GM12865 (cell line): Measurements from ENCODE around the gene XXYLT1.
"Not testable (repeated sequence)": the region's sequence is repeated elsewhere in the genome, so short reads cannot be mapped to it uniquely, and the experiment has no call there.

Experiments used
- DNase-seq: peaks from one replicate; pipeline ENCODE4 v3.0.0; 2010; ENCODE audit warnings: low read depth
- H3K4me3 ChIP-seq: 2 replicates; pipeline ENCODE4 v1.5.1; 2011; ENCODE audit warnings: mild to moderate bottlenecking, low read depth, low read length, control low read depth
- TF ChIP-seq, protein P1 (sequence below): IDR thresholded peaks from 2 replicates; pipeline ENCODE4 v1.5.1; 2011; ENCODE audit warnings: low read length, control low read depth, low read depth, inconsistent platforms; ENCODE audit not compliant: insufficient read depth; ENCODE audit errors: missing control alignments

XXYLT1 gene

DNA sequence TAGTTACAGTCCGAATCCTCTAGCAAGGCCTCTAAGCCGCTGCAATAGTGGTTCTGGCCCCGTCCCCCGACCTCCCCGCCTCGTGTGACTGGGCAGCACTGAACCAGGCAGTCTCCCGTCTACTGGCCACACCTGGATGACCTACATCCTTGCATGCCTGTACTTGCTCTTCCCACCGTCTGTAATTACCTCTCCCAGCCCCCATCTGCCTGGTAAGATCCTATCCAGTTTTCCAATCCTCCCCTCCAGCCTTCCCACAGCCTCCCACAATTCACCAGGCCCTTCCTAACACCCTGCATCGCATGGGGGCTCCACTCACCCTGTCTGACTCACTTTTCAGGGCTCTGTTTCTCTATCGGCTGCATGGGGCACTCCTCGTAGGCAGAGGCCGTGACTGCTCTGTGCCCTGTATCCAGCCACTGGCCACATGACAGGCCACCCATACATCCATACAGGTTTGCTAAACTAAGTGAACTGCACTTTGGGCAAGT lies 32.8 kb downstream of the XXYLT1 start:
- H3K4me3 ChIP-seq = no peak overlapping the region
- TF ChIP-seq, protein P1, sequence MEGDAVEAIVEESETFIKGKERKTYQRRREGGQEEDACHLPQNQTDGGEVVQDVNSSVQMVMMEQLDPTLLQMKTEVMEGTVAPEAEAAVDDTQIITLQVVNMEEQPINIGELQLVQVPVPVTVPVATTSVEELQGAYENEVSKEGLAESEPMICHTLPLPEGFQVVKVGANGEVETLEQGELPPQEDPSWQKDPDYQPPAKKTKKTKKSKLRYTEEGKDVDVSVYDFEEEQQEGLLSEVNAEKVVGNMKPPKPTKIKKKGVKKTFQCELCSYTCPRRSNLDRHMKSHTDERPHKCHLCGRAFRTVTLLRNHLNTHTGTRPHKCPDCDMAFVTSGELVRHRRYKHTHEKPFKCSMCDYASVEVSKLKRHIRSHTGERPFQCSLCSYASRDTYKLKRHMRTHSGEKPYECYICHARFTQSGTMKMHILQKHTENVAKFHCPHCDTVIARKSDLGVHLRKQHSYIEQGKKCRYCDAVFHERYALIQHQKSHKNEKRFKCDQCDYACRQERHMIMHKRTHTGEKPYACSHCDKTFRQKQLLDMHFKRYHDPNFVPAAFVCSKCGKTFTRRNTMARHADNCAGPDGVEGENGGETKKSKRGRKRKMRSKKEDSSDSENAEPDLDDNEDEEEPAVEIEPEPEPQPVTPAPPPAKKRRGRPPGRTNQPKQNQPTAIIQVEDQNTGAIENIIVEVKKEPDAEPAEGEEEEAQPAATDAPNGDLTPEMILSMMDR = no peak
- no peak for DNase-seq

DNA sequence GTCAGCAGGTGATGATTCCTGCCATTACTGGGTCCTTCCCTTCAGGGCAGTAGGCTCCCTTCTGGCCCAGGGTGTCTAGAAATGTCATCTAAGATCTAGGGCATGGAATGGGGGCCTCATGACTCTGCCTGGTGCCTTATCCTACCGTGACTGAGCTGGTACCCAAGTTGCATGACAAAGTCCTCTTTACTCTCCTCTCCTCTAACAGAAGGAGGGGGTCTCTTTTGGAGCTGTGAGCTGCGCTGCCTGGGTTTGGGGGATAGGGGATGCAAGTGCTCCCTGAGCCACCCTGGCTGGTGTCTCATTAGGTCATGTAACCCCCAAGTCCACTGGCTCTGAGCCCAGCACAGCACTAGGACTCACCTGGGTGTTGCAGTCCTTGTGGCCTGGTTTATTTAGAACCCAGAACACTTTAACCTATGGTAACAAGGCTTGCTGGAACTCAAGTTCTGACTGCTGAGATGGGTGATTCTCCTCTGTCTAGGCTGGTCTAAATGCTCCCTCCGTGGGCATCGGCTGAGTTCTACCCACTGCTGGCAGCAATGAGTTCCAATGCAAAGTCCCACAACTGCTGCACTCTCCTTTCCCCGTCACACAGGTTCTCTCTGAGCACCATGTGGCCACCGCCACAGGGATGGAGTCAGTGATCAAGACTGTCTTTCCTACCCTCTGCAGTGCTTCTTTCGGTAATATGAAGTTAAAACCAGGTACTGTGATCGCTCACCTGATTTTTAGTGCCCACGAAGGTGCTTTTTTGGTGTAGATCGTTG lies 34.0 kb downstream of the XXYLT1 start:
- H3K4me3 ChIP-seq = no peak overlapping the region
- DNase-seq = no peak
- TF ChIP-seq, protein P1 = no peak

DNA sequence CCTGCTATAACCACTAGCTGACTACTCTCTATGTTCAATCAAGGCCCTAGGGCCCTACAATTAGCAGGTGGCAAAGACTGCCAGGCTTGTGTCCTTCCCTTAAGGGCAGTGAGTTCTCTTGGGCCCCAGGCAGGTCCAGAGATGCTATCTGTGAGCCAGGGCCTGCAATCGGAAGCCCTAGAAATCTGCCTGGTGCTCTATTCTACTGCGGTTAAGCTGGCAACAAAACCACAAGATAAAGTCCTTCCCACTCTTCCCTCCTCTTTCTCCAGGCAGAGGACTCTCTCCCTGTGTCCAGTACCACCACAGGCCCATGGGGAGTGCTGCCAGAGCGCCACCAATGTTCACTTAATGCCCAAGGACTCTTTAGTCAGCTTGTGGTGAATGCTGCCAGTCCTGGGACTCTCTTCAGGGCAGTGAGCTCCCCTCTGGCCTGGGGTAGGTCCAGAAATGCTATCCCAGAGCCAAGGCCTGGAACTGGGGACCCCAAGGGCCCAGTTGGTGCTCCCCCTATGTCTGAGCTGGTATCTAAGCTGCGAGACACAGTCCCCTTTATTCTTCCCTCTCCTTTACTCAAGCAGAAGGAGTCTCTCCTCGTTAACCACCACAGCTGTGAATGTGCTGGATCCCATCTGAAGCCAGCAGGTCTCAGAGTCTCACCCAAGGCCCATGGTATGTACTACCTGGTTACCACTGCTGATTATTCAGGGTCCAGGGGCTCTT lies 34.7 kb downstream of the XXYLT1 start:
- TF ChIP-seq, protein P1 = no peak
- no peak overlapping the region for H3K4me3 ChIP-seq
- DNase-seq = no peak

DNA sequence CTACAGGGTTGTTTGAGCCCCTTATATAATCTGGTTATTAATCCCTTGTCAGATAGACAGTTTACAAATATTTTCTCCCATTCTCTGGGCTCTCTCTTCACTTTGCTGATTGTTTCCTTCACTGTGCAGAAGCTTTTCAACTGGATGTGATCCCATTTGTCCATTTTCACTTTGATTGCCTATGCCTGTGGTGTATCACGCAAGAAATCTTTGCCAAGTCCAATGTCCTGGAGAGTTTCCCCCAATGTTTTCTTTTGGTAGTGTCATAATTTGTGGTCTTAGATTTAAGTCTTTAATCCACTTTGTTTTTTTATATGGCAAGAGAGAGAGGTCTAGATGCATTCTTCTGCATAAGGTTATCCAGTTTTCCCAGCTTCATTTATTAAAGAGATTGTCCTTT lies 40.7 kb downstream of the XXYLT1 start:
- no peak overlapping the region for H3K4me3 ChIP-seq
- TF ChIP-seq, protein P1 = no peak
- no peak for DNase-seq

DNA sequence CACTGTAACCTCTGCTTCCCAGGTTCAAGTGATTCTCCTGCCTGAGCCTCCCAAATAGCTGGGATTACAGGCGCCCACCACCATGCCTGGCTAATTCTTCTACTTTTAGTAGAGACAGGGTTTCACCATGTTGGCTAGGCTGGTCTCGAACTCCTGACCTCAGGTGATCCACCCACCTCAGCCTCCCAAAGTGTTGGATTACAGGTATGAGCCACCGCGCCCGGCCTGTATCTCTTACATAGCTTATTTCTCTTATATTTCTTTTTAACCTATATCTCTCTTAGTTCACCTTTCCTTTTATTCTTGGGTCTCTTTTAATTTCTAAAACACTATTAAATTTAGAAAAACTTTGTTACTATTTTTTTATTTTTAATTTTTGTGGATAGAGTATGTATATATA lies 42.1 kb downstream of the XXYLT1 start:
- not testable (repeated sequence) for DNase-seq, H3K4me3 ChIP-seq

DNA sequence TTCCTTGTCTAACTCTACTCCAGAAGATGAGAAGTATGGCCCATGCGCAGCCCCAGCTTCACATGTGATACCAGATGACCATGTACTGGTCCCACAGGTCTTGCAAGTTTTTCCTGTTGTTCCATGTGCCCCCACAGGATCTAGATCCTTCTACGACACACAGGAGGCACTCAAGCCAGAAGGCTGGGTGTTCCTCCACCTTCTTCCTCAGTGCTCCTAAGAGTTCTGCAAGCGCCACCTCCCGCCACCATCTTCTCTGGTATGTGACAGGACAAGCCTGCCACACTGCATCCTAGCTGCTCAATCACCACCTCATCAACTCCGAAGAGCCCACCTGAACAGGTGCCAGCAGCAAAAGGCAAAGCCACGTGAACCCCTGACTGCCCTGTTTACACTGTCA lies 43.1 kb downstream of the XXYLT1 start:
- TF ChIP-seq, protein P1 = no peak
- no peak overlapping the region for H3K4me3 ChIP-seq
- no peak for DNase-seq

DNA sequence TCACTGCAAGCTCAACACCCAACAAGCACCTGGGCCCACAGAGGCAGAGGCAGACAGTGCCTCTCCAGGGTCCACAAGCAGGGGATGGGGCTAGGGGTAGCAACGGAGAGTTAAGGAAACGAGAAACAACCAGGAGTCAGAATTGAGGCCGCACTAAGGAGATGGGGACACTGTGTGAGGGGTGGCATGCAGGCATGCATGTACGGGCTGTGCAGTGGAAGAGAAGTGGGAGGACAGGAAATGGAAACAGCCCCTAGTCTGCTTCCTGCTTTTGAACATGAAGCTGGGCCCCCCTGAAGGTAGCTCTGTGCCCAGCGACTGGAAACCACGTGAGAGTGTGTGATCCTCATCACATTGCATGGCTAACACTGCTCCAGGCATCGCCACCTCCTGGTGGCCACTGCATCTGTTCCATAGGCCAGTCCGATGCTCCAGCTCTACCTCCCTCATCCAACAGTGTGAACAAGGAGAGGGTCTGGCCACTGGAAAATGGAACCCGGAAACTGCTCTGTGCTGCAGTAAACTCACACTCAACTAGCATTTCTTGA lies 44.0 kb downstream of the XXYLT1 start:
- TF ChIP-seq, protein P1 = peak; percentile 22
- DNase-seq = no peak
- no peak overlapping the region for H3K4me3 ChIP-seq
